ENCODE data around the gene PRAMEF12. TPM values are rescaled to one million over a fixed set of nuclear protein-coding genes. Genes with fewer than 3 reads are reported as not detected.
"Not testable (repeated sequence)": the region's sequence is repeated elsewhere in the genome, so short reads cannot be mapped to it uniquely, and the experiment has no call there.

Gene PRAMEF12
- total RNA-seq, 1 experiment from 2014 or later = not detected

GRCh38 chr1:12764016-12764415 is 9.5 kb upstream of the PRAMEF12 start:
- in situ Hi-C loops (cut with HindIII; ENCODE audit: low pct_unique_long_range_greater_than_20kb, low sequenced_read_pairs) = no loop called here

GRCh38 chr1:12769031-12769430 is 4.5 kb upstream of the PRAMEF12 start:
- in situ Hi-C loops (cut with HindIII; ENCODE audit: low pct_unique_long_range_greater_than_20kb, low sequenced_read_pairs) = no loop called here
- no peak for DNase-seq (ENCODE audit: low read depth)

More at GRCh38 chr1:12764016-12764415, 9.5 kb upstream of the PRAMEF12 start:
- no peak for DNase-seq (ENCODE audit: low read depth)

GRCh38 chr1:12769976-12770505 is 3.5 kb upstream of the PRAMEF12 start:
- no peak for DNase-seq (ENCODE audit: low read depth)
- in situ Hi-C loops (cut with HindIII; ENCODE audit: low pct_unique_long_range_greater_than_20kb, low sequenced_read_pairs) = no loop called here

- in situ Hi-C loops (cut with HindIII; ENCODE audit: low pct_unique_long_range_greater_than_20kb, low sequenced_read_pairs) = no loop called here
- no peak for DNase-seq (ENCODE audit: low read depth)
These were observed 2.9 kb upstream of the PRAMEF12 start for GRCh38 chr1:12770620-12771019.

GRCh38 chr1:12771186-12771585 is 2.4 kb upstream of the PRAMEF12 start:
- in situ Hi-C loops (cut with HindIII; ENCODE audit: low pct_unique_long_range_greater_than_20kb, low sequenced_read_pairs) = no loop called here
- DNase-seq (ENCODE audit: low read depth) = no peak

GRCh38 chr1:12772520-12772919 is 1.0 kb upstream of the PRAMEF12 start:
- in situ Hi-C loops (cut with HindIII; ENCODE audit: low pct_unique_long_range_greater_than_20kb, low sequenced_read_pairs) = no loop called here
- no peak for DNase-seq (ENCODE audit: low read depth)

- DNase-seq (ENCODE audit: low read depth) = no peak
- in situ Hi-C loops (cut with HindIII; ENCODE audit: low pct_unique_long_range_greater_than_20kb, low sequenced_read_pairs) = no loop called here
These were observed 1.3 kb downstream of the PRAMEF12 start for GRCh38 chr1:12774801-12775345.

- no peak for DNase-seq (ENCODE audit: low read depth)
- in situ Hi-C loops (cut with HindIII; ENCODE audit: low pct_unique_long_range_greater_than_20kb, low sequenced_read_pairs) = no loop called here
These were observed 1.9 kb downstream of the PRAMEF12 start for GRCh38 chr1:12775443-12775842.

GRCh38 chr1:12776801-12777557 is 3.4 kb downstream of the PRAMEF12 start:
- in situ Hi-C loops (cut with HindIII; ENCODE audit: low pct_unique_long_range_greater_than_20kb, low sequenced_read_pairs) = no loop called here
- DNase-seq (ENCODE audit: low read depth) = no peak

- no peak for DNase-seq (ENCODE audit: low read depth)
- in situ Hi-C loops (cut with HindIII; ENCODE audit: low pct_unique_long_range_greater_than_20kb, low sequenced_read_pairs) = no loop called here
These were observed 4.5 kb downstream of the PRAMEF12 start for GRCh38 chr1:12778061-12778460.

GRCh38 chr1:12778907-12779306 is 5.4 kb downstream of the PRAMEF12 start:
- in situ Hi-C loops (cut with HindIII; ENCODE audit: low pct_unique_long_range_greater_than_20kb, low sequenced_read_pairs) = no loop called here
- no peak for DNase-seq (ENCODE audit: low read depth)

- in situ Hi-C loops (cut with HindIII; ENCODE audit: low pct_unique_long_range_greater_than_20kb, low sequenced_read_pairs) = not testable (repeated sequence)
These were observed 8.0 kb downstream of the PRAMEF12 start for GRCh38 chr1:12781488-12781887.

GRCh38 chr1:12783783-12784182 is 10.2 kb downstream of the PRAMEF12 start:
- in situ Hi-C loops (cut with HindIII; ENCODE audit: low pct_unique_long_range_greater_than_20kb, low sequenced_read_pairs) = not testable (repeated sequence)
- DNase-seq (ENCODE audit: low read depth) = peak; percentile 9

More at GRCh38 chr1:12781488-12781887, 8.0 kb downstream of the PRAMEF12 start:
- DNase-seq (ENCODE audit: low read depth) = not testable (repeated sequence)

- peak; percentile 41 for DNase-seq (ENCODE audit: low read depth)
- in situ Hi-C loops (cut with HindIII; ENCODE audit: low pct_unique_long_range_greater_than_20kb, low sequenced_read_pairs) = not testable (repeated sequence)
These were observed 11.2 kb downstream of the PRAMEF12 start for GRCh38 chr1:12784729-12785128.

- in situ Hi-C loops (cut with HindIII; ENCODE audit: low pct_unique_long_range_greater_than_20kb, low sequenced_read_pairs); DNase-seq (ENCODE audit: low read depth): not testable (repeated sequence)
These were observed 17.6 kb downstream of the PRAMEF12 start, which contains the start of gene PRAMEF1 for GRCh38 chr1:12791097-12791496. Gene PRAMEF1 (plus strand): TSS chr1:12791397. CDS start chr1:12793228, 1,831 bp downstream.

- in situ Hi-C loops (cut with HindIII; ENCODE audit: low pct_unique_long_range_greater_than_20kb, low sequenced_read_pairs) = no loop called here
- no peak for DNase-seq (ENCODE audit: low read depth)
These were observed 25.4 kb downstream of the PRAMEF12 start for GRCh38 chr1:12798911-12799310.

- in situ Hi-C loops (cut with HindIII; ENCODE audit: low pct_unique_long_range_greater_than_20kb, low sequenced_read_pairs) = no loop called here
- no peak for DNase-seq (ENCODE audit: low read depth)
These were observed 26.2 kb downstream of the PRAMEF12 start for GRCh38 chr1:12799730-12800129.

GRCh38 chr1:12809933-12810332 is 36.4 kb downstream of the PRAMEF12 start:
- in situ Hi-C loops (cut with HindIII; ENCODE audit: low pct_unique_long_range_greater_than_20kb, low sequenced_read_pairs) = no loop called here
- DNase-seq (ENCODE audit: low read depth) = no peak

GRCh38 chr1:12810691-12811408 is 37.3 kb downstream of the PRAMEF12 start:
- no peak for DNase-seq (ENCODE audit: low read depth)
- in situ Hi-C loops (cut with HindIII; ENCODE audit: low pct_unique_long_range_greater_than_20kb, low sequenced_read_pairs) = no loop called here
